OCI-M2 (cell line): ENCODE results near the gene INPP5E.
"Not testable (repeated sequence)": the region's sequence is repeated elsewhere in the genome, so short reads cannot be mapped to it uniquely, and the experiment has no call there.

ENCODE experiments used
- DNase-seq: peaks from one replicate; lab custom pipeline; 2025; ENCODE audit not compliant: unreplicated experiment; lab: John Stamatoyannopoulos, UW

Gene INPP5E

DNA sequence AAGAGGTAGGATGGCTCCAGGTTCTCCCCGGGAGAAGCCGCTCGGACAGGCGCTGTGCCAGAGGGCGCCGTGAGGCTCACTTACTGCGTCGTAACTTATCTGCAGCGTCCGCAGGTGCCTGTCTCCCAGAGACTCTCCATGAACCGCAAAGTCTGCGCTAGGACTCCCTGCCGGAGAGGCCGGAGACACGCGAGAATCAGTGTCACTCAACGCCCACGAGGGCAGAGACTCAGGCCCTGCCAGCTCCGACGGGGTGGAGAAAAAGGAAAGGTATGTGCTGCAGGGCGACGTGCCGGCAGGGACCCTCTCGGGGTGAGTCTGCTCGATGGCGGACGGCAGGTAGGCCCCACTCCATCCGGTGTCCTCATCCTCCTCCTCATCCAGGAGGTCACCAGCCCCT, 32.6 kb downstream of the INPP5E start:
- DNase-seq, result not testable (repeated sequence)

DNA sequence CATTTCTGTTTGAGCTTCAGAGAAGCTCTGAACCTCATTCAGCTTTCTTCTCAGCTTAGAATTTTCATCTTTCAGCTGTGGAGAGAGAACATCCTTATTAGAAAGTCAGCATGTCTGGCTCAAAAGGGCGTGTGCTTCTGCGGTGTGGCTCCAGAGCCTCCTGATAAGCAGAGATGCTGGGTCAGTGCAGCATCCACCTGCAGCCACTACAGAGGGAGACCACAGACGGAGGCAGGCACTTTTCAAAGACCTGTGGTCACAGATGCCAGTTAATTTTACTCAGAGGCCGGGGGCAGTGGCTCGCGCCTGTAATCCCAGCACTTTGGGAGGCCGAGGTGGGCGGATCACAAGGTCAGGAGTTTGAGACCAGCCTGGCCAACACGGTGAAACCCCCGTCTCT, 33.7 kb downstream of the INPP5E start:
- not testable (repeated sequence) for DNase-seq

DNA sequence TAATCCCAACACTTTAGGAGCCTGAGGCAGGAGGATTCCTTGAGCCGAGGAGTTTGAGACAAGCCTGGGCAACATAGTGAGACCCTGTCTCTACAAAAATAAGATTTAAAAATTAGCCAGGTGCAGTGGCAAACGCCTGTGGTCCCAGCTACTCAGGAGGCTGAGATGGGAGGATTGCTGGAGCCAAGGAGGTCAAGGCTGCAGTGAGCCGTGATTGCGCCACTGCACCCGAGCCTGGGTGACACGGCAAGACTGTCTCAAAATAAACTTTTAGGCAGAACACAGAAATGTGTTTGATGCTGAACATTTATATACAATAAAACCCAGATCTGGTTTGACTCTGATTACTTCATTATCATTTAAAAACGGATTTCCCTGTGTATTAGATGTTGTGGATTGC, 34.2 kb downstream of the INPP5E start:
- DNase-seq, result no peak

DNA sequence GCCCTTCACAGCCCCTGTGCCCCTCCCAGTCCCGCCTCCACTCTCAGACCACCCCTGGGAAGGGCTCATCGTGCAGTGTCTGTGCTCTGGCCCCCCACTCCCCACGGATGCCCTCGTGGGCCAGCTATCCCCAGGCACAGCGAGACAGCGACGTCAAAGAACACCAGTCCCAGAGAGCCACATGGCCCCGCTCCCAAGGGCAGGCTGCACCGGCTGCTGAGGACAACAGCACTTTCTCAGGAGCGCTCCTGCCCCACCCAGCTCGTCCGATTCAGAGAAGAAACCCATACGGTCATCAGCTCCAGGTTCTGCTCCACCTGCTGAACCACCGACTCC, 34.9 kb downstream of the INPP5E start:
- DNase-seq, result no peak

DNA sequence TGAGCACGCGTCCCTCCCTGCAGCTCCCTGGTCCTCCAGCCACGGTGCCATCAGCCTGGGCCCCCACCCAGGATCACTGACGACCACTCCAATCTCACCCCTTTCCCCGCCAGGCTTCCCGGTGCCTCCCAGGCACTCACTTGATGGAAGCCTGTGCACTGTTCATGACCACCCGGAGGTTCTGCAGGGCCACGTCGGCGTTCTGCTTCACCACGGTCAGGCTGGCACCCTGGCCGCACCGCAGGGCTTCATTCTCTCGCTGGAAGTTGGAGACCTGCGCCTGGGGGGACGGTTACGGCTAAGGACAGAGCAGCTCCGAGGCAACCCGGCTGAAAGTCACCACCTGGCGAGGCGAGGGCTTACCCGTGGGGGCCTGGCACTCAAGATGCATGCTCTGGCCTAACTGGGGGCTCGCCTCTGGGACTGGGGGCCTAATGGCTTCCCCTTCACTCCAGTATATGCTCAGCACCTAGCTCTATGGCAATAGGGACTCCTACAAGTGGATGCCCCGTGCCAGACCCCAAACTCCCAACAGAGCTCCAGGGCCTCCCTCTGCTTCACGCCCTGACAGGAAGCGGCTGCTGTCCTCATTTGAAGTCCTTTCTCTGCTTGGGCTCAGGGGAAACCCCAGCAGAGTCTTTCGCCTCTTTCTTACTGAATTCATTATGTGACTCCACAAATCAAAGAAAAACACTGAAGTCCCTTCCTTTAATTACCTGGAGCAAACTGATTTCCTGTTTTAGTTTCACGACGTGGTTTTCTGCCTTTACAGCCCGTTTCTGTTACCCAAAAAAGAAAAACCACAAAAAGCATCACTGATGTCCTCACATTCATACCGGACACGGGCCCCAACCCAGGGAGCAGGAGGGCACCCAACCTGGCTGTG, 35.5 kb downstream of the INPP5E start:
- DNase-seq, result no peak

DNA sequence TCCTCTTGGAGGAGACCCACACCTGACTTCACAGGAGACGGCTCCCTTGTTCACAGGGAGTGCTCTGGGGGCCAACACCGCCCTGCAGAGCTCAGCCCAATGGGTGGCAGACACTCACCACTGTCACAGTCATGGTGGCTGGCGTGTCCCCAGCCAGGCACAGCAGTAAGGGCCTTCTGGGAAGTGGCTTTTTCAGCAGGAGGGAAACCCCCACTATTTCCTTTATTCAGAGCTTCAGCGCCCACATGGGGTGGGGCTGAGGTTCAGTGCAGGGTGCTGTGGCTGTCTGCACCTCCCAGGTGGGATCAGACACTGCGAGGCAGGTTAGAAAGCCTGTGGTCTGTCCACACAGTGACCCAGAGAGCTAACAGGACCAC, 36.1 kb downstream of the INPP5E start:
- DNase-seq, result no peak

DNA sequence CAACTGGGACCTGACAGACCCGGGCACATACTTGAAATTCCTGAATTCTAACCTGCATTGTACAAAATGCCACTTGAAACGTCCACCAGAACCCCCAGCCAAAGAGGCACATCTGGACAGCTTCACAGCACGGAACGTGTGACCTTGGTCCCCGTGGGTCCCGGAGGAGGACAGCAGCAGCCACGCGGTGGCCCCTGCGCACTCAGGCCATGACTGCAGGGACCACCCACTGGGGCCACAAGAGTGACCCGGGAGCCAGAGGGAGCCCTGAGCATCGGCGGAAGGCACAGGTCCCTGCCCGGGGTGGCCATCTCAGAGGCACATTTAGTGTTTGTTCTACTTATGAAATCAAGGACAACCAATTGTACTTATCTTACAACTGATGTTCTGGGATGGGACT, 37.6 kb downstream of the INPP5E start:
- no peak for DNase-seq

DNA sequence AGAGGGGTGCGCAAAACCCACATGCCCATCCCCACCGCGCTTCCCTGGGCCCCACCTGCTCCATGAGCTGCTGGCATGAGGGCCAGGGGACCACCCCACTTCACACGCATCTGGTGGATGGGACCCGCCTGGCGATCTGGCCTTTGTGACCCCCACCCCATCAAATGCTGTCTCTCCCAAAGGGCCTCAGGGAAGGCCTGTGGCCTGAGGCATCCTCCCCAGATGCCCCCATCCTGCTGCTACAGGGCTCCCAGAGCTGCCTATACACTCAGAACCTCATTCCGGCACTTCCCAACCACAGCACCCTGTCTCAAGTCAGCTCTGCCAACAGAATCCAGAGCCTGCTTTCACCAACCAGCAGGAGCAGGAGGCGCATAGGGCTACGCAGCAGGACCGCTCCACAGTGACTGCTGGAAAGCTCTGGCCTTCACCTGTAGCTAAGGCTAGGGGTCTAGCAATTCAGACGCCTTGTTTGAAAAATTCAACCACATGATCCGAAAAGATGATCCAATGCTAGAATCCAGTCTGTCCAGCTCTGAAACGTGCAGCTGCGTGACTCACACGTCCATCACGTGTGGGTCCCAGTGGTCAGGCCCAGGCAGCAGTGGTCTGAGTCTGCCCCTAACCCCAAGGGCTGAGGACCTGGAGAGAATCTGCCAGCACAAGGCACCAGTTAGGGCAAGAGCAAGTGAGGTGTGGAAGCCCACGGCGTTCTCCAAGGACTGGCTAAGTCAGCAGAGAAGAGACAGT, 38.3 kb downstream of the INPP5E start:
- DNase-seq, result no peak

DNA sequence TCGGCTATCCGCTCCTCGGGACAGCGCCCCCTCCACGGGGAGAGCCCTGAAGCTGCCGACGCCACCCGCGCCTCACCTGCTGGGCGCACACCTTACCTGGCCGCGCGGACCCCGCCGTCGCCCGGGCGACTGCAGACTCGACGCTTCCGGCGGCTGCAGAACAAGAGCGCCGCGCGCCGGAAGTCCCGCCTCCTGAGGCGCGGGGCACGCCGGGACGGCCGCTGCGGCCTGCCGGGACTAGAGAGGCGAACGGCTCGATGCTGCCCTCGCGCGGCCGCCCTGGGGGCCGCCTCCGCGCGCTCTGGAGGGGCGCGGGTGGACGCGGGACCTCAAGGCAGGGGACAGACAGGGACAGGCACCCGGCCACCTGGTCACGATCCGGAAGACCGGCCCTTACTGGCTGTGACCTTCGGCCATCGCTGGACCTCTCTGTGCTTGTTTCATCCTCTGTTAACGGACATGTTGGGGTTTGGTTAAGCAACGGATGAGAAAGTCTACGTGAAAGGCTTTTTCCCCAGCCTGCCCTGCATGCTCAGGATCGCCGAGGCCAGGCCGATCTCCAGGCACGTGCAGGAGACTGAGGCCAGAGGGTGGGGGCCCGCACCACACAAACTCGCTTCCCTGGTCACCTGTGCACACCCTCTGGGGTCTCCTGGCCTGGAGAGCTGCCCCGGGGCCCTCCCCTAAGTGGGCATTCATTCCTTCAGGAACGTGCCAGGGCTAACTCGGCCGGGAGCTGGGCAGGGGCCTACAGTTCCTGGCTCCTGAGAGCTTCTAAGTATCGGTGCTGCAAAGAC, 39.4 kb downstream of the INPP5E start, which contains the start of gene SNAPC4:
Gene SNAPC4 (minus strand): TSS at position 133 of the 797 bp plus-strand sequence. CDS start 1,742 bp downstream, outside the sequence.
- DNase-seq, result peak; percentile 63

DNA sequence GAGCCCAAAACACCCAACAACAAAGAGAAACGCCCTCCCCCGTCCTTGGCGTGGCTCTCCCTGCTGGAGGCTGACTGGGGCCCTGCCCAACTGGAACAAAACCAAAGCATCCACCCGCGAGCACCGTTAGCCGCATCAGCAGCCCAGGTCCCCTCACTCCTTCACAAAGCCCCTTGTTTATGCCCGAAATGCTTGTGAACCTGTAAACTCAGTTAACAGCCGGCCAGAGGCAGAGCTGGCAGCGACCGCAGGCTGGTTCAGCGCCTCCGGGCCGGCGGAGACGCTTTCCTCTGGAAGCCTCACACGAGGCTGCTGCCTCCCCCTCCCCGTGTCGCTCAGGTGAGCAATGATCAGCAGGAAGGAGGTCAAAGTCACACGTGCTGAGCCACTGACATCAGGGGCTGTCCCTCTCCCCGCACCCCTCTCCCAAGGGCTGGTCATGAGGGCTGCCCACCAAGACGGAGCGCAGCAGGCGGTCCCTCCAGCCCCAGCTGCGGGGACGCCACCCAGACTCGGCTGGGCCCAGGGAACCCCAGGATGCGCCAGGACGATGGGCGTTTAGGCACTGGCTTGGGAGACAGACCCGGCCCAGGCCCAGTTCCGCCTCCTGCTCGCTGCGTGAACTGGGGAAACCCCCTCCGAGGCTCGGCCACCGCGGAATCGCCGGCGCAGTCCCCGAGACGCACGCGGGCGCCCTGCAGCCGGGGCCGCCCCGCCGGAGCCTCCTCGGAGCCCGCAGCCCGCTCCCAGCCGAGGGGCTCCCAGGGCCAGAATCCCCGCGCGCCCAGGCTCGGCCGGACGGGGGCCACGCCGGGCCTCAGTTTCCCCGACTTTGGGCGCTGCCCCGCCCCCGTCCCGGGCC, 40.2 kb downstream of the INPP5E start:
- DNase-seq, result no peak

DNA sequence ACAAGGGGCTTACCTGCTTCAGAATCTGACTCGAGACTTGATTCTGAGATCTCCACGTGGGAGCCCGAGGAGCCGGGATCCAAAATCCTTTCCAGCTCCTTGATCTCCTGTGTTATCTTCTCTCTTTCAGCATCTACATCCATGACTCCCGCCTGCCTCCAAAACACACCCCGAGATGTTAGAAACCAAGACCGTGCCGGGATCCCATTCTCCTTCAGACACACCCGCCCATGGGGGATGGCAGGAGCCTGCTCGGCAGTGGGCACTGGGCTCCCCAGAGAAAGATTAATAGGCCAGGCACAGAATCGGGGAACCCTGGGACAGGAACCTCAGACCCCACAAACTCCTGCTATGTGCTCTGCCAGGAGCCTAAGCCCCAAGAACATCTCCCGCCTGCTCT, 41.4 kb downstream of the INPP5E start:
- no peak for DNase-seq

DNA sequence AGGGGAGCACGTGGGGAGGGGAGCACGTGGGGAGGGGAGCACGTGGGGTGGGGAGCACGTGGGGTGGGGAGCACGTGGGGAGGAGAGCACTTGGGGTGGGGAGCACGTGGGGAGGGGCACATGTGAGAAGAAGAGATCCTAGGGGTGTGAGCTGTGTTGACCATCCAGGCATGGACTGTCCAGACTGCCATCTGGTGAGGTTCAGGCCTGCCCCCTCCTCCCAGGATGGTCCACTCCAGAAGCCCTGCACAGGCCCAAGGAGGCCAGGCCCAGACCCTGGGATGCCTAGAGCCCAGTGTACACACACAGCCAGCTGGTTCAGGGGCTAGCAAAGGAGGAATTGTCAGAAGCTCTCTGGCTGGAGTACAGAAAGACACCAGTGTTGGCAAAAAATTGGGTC, 42.0 kb downstream of the INPP5E start:
- no peak for DNase-seq

DNA sequence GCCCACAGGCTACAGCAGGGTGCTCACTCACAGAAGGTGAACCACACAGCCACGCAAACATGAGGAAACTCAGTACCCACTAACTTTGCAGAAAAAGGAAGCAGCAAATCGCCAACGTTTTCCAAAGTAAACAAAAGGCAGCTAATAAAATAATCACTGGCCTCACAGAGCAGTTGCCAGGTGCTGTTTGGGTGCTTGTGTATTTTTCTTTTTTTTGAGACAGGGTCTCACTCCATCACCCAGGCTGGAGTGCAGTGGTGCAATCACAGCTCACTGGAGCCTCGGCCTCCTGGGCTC, 43.5 kb downstream of the INPP5E start:
- no peak for DNase-seq

DNA sequence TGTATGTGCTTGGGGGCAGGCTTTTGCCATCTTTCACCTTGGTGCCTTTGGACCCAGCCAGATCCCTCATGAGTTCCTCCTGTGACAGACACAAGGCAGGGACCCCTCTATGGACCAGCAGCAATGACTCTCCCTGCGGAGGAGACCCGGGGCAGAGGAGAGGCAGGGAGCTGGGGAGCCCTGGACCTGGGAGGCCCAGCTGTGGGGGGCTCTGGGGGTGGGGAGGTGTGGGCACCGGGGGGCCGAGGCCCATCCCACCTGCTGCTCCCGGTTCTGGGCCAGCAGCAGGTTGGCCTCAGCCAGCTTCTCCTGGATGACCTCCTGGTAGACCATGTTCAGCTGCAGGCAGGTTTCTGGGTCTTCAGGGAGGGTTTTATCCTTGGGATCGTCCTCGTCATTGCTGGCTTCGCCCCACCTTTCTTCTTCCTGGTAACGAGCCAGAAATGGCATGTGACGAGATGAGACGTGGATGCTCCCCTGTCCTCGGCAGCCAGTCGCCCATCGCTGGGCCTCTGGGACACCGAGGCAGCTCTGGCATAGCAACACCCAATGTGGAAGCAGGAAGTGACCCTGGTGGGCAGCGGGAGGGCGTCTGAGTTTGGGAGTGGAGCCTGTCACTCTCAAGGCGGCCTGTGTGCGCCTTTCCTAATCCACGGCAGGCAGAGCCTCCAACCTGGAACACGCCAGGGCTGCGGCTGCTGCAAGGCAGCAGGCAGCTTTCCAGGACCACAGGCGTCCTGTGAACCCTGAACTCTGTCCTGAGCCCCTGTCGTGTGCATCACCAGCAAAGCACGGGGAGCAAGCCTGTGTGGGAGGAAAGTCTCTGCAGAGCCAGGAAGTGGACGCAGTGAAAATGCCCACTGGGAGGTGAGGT, 44.1 kb downstream of the INPP5E start:
- DNase-seq, result no peak

DNA sequence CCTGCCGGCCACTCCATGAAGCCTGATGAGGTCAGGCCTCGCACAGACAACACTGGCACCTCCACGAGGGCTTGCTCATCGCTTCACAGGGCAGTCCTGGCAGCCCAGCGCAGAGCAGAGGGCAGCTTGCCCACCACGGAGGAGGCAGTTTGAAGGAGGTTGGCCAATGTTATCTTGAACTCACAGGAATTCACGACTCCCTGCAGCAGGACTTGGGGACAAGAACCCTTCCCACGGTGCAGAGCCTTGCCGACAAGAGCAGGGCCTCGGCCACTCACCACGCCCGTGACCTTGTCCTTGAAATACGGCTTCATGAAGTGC, 44.7 kb downstream of the INPP5E start:
- no peak for DNase-seq

DNA sequence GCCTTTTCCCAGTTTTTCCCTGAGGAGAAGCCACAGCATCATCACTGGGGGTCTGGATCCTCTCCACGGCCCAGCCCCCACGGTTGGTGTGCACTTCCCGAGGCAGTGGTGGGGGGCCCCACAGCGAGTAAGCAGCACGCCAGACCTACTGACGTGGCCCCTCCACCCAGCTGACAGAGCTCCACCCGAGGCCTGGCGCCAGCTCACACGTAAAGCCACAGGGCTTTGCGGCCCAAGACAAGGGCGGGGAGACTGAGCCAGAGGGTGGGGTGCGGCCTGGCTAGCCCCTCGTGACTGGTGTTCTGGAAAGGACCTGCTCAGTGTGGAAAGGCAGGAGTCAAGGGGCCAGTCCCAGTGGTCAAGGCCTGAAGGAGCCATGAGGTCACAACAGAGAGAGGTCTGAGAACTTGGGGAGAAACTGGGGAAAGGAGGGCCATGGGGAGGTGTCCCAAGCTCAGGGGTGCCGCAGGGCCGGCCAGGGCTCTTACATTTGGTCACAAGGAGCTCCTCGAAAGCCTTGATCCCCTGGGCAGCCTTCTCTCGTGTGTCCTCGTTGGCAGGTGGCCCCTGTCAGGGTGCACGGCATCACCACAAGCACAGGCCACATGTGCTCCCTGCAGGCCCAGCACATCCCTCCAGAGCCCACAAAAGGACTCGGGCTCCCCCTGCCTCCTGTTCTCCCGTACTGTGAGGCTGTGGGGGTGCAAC, 45.2 kb downstream of the INPP5E start:
- DNase-seq, result no peak

DNA sequence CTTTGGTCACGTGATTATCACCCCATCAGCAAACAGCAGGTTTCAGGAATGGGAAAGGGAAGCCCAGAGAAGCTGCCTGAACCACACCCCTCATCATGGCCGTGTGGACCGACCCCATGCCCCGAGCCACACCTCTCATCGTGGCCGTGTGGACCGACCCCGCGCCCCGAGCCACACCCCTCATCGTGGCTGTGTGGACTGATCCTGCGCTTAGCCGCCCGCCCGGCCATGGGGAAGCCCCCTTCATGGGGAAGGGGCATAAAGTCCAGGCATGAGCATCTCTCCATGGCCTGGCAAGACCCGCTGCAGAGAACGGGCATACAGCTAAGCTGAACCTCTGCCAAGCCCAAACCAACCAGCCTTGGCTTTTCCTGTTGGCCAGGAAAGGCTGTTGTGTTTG, 46.1 kb downstream of the INPP5E start:
- DNase-seq, result no peak

DNA sequence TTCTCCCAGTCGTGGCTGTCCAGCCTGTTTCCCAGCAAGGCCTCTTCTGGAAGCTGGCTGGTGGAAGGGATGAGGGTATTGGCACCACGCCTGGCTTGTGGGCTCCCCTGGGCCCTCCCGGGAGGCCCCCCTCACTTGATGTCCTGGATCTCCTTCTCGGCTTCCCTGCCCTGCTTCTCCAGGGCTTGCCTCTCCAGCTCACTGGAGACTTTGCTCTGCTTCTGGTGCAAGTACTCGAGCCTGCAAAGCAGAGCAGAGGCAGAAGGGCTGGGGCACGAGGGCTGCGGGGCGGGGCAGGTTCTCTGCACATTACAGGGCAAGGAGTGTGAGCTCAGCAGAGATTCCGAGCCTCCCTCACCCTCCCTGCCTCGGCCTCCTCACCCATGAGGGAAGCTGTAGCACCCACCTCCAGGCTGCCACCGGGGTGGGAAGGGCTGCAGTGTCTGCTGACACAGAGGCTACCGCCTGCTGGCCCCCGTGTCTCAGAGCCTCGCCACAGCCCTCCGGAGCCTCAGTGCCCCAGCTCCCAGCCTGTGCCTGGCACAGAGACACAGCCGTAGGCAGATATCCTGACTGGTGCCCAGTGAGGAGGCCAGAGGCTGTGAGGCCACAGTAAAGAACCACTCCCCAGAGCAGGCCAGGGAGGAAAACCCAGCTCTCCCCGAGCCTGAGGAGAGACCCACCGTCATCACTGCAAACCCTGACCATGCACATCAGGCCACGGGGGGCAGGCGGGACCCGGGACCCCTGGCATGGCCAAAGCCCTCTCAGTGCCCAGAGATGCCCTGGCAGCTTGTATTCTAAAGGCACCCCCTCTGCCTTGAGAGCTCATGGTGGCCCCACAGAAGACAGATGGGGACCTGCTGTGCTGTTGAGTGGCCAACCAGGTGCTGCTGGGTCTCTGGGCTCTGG, 46.9 kb downstream of the INPP5E start:
- no peak for DNase-seq
